Stimulated activated CD4-positive, alpha-beta T cell treated with anti-CD3 and anti-CD28 coated beads, Interleukin-15, amount 100 ng/mL, for 48 hours (primary cell): ENCODE data around the gene BANF1.
"Not testable (repeated sequence)": the region's sequence is repeated elsewhere in the genome, so short reads cannot be mapped to it uniquely, and the experiment has no call there.

ENCODE experiments used
- DNase-seq, 2 donors: peaks; one replicate each; pipeline ENCODE4 v3.0.0-alpha.2; 2020; ENCODE audit warnings: low read depth in 2 of 2

BANF1 gene

GRCh38 chr11:66011239-66011784 is 9.0 kb downstream of the BANF1 start:
- no peak for DNase-seq

GRCh38 chr11:66011785-66012303 is 9.5 kb downstream of the BANF1 start, which contains the start of gene CST6:
TSS of gene CST6 (plus strand) at chr11:66012008. CDS start at chr11:66012045, 37 bp downstream.
- DNase-seq, result no peak

- DNase-seq, result no peak
Observed at GRCh38 chr11:66012371-66012945, 10.2 kb downstream of the BANF1 start.

- DNase-seq, result no peak
Observed at GRCh38 chr11:66012946-66013761, 10.9 kb downstream of the BANF1 start.

- DNase-seq, result no peak
Observed at GRCh38 chr11:66013762-66014100, 11.4 kb downstream of the BANF1 start.

GRCh38 chr11:66014804-66015453 is 12.6 kb downstream of the BANF1 start:
- no peak for DNase-seq

DNA sequence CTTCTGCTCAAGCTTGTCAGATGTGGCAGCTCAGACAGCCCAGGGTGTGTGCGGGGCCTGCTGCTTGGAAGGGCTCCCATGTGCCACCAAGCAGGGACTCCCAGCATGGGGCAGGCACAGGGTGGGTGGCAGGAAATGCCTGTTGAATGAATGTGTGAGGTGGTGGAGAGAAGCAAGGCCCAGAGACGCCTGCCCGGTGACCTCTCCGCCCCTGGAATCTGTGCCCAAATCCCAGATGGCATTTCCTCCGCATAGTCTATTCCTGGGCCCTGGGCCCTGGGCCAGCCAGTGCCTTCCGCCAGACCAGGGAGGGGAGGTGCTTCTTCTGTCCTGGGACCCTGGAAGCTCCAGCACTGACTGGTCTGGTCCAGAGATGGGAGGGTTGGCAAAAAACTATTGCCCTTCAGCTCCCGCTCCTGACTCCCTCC is 13.2 kb downstream of the BANF1 start:
- DNase-seq, result no peak

DNA sequence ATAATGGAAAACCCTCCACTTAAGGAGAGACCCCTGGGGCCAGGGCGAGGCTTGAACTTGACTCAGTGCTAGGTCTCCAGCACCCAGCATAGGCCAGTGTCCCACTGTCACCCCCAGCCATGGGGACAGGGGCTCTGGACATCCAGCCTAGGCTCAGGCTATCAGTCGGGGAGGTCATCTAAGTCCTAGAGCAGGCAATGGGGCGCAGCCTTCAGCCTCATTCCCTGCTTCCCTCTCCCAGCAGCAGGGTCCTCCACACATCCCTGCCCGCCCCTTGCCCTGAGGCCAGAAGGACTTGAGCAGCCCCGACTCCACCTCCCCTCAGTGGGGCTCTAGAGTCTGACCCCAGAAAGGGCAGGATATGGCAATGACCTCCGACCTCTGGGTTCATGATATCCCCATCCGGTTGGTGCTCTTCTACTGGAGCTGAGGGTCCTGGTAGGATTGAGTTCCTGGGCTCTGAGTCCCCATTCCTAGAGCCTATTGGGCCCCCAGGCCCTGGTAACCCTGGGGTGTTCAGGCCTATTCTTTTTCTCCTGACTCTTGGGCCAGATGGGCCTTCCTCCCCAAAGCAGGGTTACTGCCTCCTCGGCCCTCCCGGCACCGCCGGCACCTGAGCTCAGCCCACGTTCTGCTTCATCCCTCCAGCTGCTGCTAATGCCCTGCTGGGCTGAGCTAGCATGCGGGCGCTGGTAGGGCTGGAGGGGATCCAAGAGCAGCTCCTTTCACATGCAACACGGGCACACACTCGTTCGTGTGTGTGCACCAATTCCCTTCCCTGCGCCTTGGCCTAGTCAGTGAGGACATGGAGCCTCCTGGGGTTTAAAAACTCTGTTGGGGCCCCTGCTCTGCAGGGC is 13.9 kb downstream of the BANF1 start:
- DNase-seq, result no peak

- DNase-seq, result no peak
Observed at GRCh38 chr11:66016793-66017177, 14.5 kb downstream of the BANF1 start.

DNA sequence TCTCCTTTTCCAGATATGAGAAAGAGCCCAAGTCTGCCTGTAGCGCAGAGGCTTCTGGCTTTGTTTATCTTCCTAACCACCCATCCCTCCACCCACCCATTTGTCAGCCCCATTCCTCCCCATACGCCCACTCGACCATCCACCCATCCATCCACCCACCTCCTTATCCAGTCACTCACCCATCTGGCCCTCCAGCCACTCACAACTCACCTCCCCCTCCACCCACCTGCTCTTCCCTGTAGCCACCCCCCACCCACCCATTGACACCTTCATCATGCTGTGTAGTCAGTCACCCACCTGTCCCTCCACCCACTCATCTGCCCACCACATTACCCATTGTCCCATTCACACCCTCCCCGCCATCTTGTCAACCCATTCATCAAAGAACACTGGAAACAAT is 15.0 kb downstream of the BANF1 start:
- DNase-seq, result no peak

GRCh38 chr11:66020212-66020611 is 17.9 kb downstream of the BANF1 start:
- DNase-seq, result no peak

GRCh38 chr11:66020618-66021357 is 18.5 kb downstream of the BANF1 start:
- DNase-seq, result no peak

DNA sequence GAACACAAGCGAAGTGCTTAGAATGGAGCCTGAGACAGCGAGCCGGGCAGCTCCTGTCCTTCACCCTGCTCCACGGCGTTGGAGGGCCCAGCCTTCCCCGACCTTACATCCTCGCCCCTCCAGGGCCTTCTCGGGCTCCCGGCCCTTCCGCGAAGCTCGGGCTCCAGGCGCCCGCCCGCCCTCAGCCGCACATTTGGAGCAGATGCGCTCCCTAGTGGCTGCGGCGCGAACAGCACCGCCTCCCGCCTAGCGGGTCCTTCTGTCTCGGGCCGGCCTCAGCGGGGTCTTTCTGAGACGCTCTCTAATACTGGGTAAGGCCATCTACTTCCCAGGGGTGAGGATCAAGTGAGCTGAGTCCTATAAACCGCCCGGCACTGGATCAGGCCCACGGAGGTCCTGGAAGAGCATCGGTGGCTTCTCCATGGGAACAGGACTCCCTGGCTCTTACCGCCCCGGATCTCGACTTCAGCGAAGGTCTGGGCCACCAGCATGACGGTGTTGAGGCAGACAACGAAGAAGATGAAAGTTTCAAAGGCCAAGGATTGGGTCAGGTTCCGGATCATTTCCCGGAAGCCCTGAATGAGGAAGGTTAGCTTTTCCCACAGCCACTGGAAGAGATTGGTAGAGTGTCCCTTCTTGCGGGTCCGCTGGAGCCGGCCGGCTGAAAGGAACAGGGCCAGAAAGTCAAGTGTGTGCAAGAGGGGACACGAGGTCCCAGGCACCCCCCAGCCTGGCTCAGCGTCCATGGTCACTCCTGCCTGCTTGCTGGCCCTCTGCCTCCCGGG is 20.3 kb downstream of the BANF1 start:
- peak; percentile 55 to 70 for DNase-seq

DNA sequence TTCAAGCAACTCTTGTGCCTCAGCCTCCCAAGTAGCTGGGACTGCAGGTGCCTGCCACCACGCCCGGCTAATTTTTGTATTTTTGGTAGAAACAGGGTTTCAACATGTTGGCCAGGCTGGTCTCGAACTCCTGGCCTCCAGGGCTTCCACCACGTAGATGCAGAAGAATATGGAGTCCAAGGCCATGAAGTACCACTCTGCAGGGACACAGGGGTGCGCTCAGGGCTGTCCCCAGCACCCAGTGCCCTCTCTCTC is 20.8 kb downstream of the BANF1 start:
- not testable (repeated sequence) for DNase-seq

GRCh38 chr11:66026017-66026529 is 23.8 kb downstream of the BANF1 start, which contains the start of gene CATSPER1:
TSS of gene CATSPER1 (minus strand) at chr11:66026479. CDS start at chr11:66026379, 100 bp downstream.
- DNase-seq, result no peak

DNA sequence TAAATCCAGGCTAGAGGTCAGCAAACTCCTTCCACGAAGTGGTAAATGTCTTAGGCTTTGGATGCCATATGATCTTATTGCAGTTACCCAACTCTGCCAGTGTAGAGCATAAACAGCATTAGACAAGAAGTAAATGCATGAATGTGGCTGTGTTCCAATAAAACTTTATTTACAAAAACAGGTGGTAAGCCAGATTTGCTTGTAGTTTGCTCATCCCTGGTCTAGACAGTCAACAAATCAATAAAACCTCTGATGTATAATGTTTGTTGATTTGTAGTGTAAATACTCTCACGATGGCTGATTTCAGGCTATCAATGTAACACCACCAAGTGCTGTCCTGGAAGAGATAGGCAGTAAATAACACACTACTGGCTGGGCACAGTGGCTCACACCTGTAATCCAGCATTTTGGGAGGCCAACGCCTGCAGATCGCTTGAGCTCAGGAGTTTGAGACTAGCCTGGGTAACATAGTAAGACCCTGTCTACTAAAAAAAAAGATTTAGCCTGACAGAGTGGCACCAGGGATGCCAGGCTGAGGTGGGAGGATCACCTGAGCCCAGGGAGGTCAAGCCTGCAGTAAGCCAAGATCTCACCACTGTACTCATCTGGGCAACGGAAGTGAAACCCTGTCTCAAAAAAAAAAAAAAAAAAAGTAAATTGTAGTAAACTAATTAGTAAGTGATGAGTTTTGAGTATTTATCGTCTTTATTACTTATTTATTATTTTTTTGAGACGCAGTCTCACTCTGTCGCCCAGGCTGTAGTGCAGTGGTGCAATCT is 30.8 kb downstream of the BANF1 start:
- DNase-seq, result no peak

GRCh38 chr11:66035653-66036333 is 33.5 kb downstream of the BANF1 start:
- DNase-seq, result no peak

GRCh38 chr11:66036334-66036710 is 34.0 kb downstream of the BANF1 start:
- DNase-seq, result no peak

DNA sequence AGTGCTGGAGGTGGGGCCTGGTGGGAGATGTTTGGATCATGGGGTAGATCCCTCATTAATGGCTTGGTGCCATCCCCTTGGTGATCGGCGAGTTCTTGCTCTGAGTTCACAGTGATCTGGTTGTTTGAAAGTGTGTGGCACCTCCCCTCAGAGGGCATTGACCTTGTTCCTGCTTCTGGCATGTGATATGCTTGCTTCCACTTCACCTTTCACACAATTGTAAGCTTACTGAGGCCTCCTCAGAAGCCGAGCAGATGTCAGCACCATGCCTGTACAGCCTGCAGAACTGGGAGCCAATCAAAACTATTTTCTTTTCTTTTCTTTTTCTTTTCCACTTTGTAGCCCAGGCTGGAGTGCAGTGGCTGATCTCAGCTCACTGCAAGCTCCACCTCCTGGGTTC is 35.0 kb downstream of the BANF1 start:
- DNase-seq, result no peak
